GM10248 (cell line): ENCODE results near the gene MYF6.

Experiments
- CTCF ChIA-PET: fragments of 300-600 bp; sonication (Branson Sonifier 250); formaldehyde crosslinking; extraction: SDS; loops from one replicate; lab custom pipeline; 2021; ENCODE audit warnings: antibody characterized with exemption; lab: Yijun Ruan, JAX
- POLR2A ChIA-PET: fragments of 350-650 bp; sonication (Branson Sonifier 250); formaldehyde crosslinking; extraction: SDS; loops from one replicate; lab custom pipeline; 2020; ENCODE audit warnings: antibody characterized with exemption; lab: Yijun Ruan, JAX
- DNase-seq: peaks from one replicate; pipeline ENCODE4 v3.0.0; 2012; ENCODE audit errors: extremely low spot score
- CTCF ChIP-seq: IDR thresholded peaks from 2 replicates; pipeline ENCODE4 v1.5.1; 2012; ENCODE audit warnings: mild to moderate bottlenecking, low read depth; ENCODE audit errors: extremely low read depth, missing control alignments, control extremely low read depth

The MYF6 gene

DNA sequence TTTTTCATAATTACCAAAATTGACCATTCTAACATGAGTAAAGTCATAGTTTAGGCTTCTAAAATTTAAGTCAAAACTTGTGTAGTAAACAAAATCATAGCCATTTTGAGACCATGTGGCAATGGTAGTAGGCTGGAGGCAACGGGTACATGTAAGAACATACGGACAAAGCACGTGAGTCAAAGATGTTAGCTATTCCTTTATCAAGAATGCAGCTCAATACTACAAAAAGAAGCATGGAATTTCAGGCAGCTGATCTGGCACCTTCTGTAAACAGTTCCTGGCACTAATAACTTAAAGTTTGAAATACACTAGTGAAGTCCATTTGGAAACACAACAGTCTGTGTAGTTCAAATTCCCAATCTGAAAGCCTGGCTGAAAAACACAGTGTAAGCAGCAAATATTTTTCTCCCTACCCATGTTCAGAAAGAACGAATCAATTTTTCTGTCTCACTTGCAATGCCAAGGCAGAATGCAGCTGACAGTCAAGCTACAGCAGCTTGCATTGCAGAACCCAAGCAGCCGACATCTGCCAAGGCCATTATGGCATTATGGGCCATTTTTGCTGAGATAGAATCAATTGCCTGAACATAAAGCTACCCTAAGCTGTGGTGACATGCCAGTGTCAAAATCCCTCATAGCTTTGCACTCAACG, 38.5 kb downstream of the MYF6 start:
- POLR2A ChIA-PET: interaction anchor here (0.7 kb wide), 1 partner anchor 601 kb away, joined by 3 read pairs; no protein-coding TSS in a partner anchor
- CTCF ChIA-PET: interaction anchor here (0.8 to 1.6 kb wide), 4 partner anchors 9 to 36 kb away, joined by 4 to 5 read pairs (median 4); no protein-coding TSS in a partner anchor
- no peak for TF ChIP-seq CTCF
- DNase-seq: no peak

DNA sequence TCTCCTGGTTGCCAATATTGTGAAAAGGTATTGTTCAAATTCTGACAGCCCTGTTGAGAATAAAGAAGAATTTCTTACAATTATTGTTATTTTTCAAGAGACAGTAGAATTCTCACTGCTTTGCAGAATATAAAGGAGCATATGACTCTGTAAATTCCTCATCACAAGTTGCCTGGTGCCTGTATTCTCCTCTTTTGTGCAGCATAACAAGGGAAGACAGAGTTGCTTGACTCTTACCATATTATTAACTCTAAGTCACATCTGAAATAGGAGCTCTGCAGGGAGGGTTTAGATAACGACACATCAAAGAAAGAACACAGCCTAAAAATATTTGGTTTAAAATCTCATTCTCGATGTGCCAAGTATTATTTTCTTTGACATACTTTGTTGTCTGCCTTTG, 40.4 kb downstream of the MYF6 start:
- CTCF ChIA-PET: no interaction called here
- POLR2A ChIA-PET: no interaction called here
- TF ChIP-seq CTCF: no peak
- DNase-seq: no peak

DNA sequence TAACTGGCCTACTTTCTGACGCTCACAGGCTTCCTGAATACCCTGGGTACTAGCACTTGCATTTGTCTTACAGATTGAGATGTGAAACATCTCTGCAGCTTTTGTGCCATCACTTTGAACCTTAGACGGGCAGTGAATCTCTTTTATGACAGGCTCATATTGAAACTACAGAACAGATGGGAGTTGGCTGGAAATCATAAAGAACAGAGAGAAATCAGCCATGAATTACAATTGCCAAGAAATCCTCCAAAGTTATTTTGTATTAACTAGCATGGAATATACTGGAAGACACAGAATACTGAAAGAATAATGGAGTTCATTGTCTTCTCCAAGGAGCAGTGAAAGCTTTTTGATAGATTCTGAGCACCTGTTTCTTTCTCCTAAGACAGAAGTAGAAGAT, 42.0 kb downstream of the MYF6 start:
- ChIA-PET POLR2A (no interaction called here), CTCF (interaction anchor here (1.3 kb wide), 1 partner anchor 198 kb away, joined by 3 read pairs; no protein-coding TSS in a partner anchor)
- TF ChIP-seq CTCF: no peak
- DNase-seq: no peak

- no peak for DNase-seq
- ChIA-PET CTCF (no interaction called here), POLR2A (no interaction called here)
- no peak for TF ChIP-seq CTCF
These were observed 45.0 kb downstream of the MYF6 start for GRCh38 chr12:80752464-80752863.

GRCh38 chr12:80754274-80754673, 46.8 kb downstream of the MYF6 start:
- ChIA-PET POLR2A (interaction anchor here (0.6 kb wide), 1 partner anchor 501 kb away, joined by 3 read pairs; no protein-coding TSS in a partner anchor), CTCF (interaction anchor here (1.0 to 2.2 kb wide), 3 partner anchors 9 to 19 kb away, joined by 3 to 7 read pairs (median 4); no protein-coding TSS in a partner anchor)
- DNase-seq: no peak
- TF ChIP-seq CTCF: no peak

DNA sequence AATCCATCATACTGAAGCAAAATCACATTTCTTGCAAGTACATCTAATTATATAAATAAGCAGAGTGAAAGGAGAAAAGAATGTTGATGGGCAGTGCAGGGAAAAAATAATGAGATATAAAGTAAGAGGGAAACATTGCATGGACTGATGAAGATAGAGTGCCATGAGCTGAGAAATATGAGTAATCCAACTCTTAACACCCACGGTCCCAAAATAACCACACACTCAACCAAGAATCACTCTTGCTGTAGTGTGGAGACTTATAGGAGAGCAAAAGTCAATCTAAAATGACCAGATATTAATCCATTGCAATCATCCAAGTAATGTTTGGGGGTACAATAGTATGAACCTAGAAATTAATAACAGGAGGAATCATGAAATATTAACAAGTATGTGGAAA, 49.4 kb downstream of the MYF6 start:
- ChIA-PET POLR2A (no interaction called here), CTCF (interaction anchor here (1.6 kb wide), 1 partner anchor 47 kb away, joined by 4 read pairs; no protein-coding TSS in a partner anchor)
- no peak for DNase-seq
- TF ChIP-seq CTCF: no peak
